ENCODE results near the gene MCRIP1. TPM values are rescaled to one million over a fixed set of nuclear protein-coding genes. Genes with fewer than 3 reads are reported as not detected.
A peak's percentile ranks its signal among the peaks of the same experiment; 100 is the strongest.

MCRIP1 gene
- total and polyA plus RNA-seq, 4 donors: 16.6 to 42.0 (median 26.2) TPM

- peaks cover 20 to 79% (median 58%) of the 10 kb centered on the region in 4 donors for H3K4me1 ChIP-seq (ENCODE audit: control insufficient read depth in 4 of 4, insufficient read depth in 4 of 4, low read length in 3 of 4)
- H3K9ac ChIP-seq (ENCODE audit: low read depth in 1 of 2, low read length in 2 of 2): peak overlapping the region; percentile 29 to 83
- peaks cover 0 to 6% (median 2%) of the 10 kb centered on the region in 4 donors for H3K36me3 ChIP-seq (ENCODE audit: control insufficient read depth in 4 of 4, insufficient read depth in 3 of 4, low read depth in 1 of 4, low read length in 3 of 4)
- no peak overlapping the region for H3K4me3 ChIP-seq (ENCODE audit: low read depth in 1 of 3, low read length in 3 of 3)
- WGBS: 40% methylated on average over 18 of the region's 18 CpGs
- TF ChIP-seq RXRA (IDR thresholded peaks at IDR 0.05): peak; percentile 87 to 97
- TF ChIP-seq TAF1 (conservative IDR thresholded peaks at IDR 0.05): no peak
- peak; percentile 64 for TF ChIP-seq YY1 (IDR thresholded peaks at IDR 0.05)
- peak; percentile 98 for TF ChIP-seq SP1 (IDR thresholded peaks at IDR 0.05)
- peak; percentile 55 for TF ChIP-seq FOXA2 (IDR thresholded peaks at IDR 0.05)
- peak; percentile 74 for TF ChIP-seq ATF3 (IDR thresholded peaks at IDR 0.05)
- TF ChIP-seq NR2F2 (IDR thresholded peaks at IDR 0.05): peak; percentile 46
- peak; percentile 97 to 99 for TF ChIP-seq HNF4A (conservative IDR thresholded peaks at IDR 0.05)
- TF ChIP-seq MAX (IDR thresholded peaks at IDR 0.05): peak; percentile 99
- TF ChIP-seq ZBTB33 (IDR thresholded peaks at IDR 0.05): peak; percentile 84
- peak; percentile 46 to 55 for TF ChIP-seq RAD21 (IDR thresholded peaks at IDR 0.05)
- TF ChIP-seq REST (IDR thresholded peaks at IDR 0.05): peak; percentile 77
- peak; percentile 94 for TF ChIP-seq HNF4G (IDR thresholded peaks at IDR 0.05)
- TF ChIP-seq GABPA (IDR thresholded peaks at IDR 0.05 in 1 of 2, conservative IDR thresholded peaks at IDR 0.05 in 1 of 2): peak in 1 of 2 donors; percentile 83
- TF ChIP-seq, protein P1, sequence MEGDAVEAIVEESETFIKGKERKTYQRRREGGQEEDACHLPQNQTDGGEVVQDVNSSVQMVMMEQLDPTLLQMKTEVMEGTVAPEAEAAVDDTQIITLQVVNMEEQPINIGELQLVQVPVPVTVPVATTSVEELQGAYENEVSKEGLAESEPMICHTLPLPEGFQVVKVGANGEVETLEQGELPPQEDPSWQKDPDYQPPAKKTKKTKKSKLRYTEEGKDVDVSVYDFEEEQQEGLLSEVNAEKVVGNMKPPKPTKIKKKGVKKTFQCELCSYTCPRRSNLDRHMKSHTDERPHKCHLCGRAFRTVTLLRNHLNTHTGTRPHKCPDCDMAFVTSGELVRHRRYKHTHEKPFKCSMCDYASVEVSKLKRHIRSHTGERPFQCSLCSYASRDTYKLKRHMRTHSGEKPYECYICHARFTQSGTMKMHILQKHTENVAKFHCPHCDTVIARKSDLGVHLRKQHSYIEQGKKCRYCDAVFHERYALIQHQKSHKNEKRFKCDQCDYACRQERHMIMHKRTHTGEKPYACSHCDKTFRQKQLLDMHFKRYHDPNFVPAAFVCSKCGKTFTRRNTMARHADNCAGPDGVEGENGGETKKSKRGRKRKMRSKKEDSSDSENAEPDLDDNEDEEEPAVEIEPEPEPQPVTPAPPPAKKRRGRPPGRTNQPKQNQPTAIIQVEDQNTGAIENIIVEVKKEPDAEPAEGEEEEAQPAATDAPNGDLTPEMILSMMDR (IDR thresholded peaks at IDR 0.05; ENCODE audit: low read depth, low read length, missing input control): no peak
- TF ChIP-seq EGR1 (IDR thresholded peaks at IDR 0.05; ENCODE audit: low read depth in 2 of 2): peak; percentile 11 to 77
- TF ChIP-seq JUND (IDR thresholded peaks at IDR 0.05): peak; percentile 62 to 83
- TF ChIP-seq FOXA1 (IDR thresholded peaks at IDR 0.05): peak; percentile 38
- H3K9me3 ChIP-seq (ENCODE audit: control insufficient read depth in 4 of 4, low read length in 3 of 4): no peaks in the 10 kb centered on the region
- H3K27me3 ChIP-seq (ENCODE audit: control insufficient read depth in 4 of 4, insufficient read depth in 4 of 4, low read length in 3 of 4): no peaks in the 10 kb centered on the region
- H3K27ac ChIP-seq (ENCODE audit: low read depth in 1 of 2, low read length in 2 of 2): peak overlapping the region; percentile 92 to 95
- no peak for DNase-seq (ENCODE audit: low spot score)
These were observed 32.8 kb upstream of the MCRIP1 start for GRCh38 chr17:81865733-81866439.

Data from liver (tissue), 9 donors.